ENCODE results near the gene TMEM202.

GRCh38 chr15:72406936-72407335 is 8.8 kb downstream of the TMEM202 start:
- TF ChIP-seq TAF1 (IDR thresholded peaks at IDR 0.05; ENCODE audit: low read depth, low read length) (no peak), POLR2A (IDR thresholded peaks at IDR 0.05; ENCODE audit: low read depth, low read length) (no peak), POLR2AphosphoS5 (IDR thresholded peaks at IDR 0.05; ENCODE audit: low read depth, low read length) (no peak), SPI1 (IDR thresholded peaks at IDR 0.05; ENCODE audit: low read depth, low read length) (no peak), PAX5 (IDR thresholded peaks at IDR 0.05; ENCODE audit: insufficient read depth, low read length, severe bottlenecking) (no peak), POU2F2 (IDR thresholded peaks at IDR 0.05; ENCODE audit: low read depth, low read length) (no peak)

Data from GM12891 (cell line).